ENCODE data around the gene CRTAC1.

- TF ChIP-seq CTCF (IDR thresholded peaks at IDR 0.05) (no peak), ZFX (IDR thresholded peaks at IDR 0.05; ENCODE audit: borderline replicate concordance) (no peak)
Measured at GRCh38 chr10:97903128-97904017, 127.0 kb downstream of the CRTAC1 start.

All from 22Rv1 (cell line).